CD1c-positive myeloid dendritic cell (primary cell): ENCODE data around the gene PGM2L1.
"Not testable (repeated sequence)": the region's sequence is repeated elsewhere in the genome, so short reads cannot be mapped to it uniquely, and the experiment has no call there.

Experiments
- DNase-seq: peaks from one replicate; pipeline ENCODE4 v3.0.0-alpha.2; 2016; ENCODE audit errors: extremely low spot score

The PGM2L1 gene

DNA sequence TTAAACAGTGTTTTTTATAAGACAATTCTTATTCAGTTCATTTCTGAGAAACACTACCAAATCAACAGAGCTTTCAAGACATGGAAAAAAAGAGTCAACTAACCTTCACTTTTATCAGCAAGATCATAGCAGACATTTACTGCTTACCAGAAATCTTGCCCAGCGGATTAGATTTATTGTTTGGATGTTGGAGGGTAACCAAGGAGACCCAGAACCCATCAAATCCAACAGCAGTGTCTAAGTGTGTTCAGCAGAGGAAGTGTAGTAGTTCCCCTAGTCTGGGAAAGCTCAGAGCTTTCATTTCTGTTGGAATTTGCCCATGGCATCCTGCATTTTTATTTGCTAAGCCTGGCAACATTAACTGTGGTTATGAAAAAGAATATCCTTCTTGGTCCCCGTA lies 2.4 kb upstream of the PGM2L1 start:
- DNase-seq: no peak

DNA sequence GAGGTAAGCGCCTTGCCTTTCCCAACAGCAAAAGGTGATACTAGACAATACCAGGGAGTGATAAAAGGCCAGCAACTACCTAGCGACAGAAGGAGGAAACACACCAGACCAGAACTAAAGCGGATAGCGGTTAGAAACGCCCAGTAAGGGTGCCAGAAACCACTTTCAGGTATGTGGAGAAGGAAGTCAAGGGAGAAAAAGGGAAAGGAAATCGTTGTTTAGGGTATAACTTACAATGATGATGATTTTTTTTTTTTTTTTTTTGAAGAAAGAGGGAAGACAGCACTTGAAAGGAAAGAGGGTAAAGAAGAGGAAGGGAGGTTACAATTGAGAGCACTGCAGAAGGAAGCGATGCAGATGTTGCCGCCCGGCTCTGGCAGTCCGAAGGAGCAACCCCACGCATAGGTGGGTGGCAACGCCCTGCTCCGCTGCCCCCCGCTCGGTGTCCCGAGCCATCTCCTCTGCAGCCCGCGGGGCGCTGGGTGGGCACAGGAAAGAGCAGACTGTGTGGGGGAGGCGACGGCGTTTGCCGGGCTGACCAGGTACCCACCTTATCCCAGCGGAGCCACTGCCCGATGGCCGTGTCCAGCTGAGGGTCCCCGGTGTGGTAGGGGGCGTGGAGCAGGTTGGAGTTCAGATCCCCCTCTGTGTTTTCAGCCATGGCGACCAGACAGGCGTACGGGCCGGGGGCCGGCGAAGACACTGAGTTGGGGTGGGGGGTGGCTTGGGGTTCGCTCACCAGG lies 561 bp downstream of the PGM2L1 start:
- DNase-seq: peak; percentile 37

DNA sequence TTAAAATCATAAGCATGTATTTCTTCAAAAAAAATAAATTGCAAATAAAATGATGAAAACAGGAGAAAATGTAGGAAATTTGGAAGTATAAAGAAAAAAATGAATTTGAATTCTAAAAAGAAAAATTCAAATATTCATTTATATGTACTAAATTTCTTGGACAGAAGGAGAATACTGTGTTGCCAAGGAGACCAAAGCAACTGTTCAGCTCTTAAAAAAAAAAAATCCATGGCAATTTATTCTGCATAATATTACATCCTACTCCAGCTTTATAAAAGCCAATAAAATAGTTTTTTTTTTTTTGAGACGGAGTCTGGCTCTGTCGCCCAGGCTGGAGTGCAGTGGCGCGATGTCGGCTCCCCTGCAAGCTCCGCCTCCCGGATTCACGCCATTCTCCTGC lies 6.0 kb downstream of the PGM2L1 start:
- DNase-seq: no peak

DNA sequence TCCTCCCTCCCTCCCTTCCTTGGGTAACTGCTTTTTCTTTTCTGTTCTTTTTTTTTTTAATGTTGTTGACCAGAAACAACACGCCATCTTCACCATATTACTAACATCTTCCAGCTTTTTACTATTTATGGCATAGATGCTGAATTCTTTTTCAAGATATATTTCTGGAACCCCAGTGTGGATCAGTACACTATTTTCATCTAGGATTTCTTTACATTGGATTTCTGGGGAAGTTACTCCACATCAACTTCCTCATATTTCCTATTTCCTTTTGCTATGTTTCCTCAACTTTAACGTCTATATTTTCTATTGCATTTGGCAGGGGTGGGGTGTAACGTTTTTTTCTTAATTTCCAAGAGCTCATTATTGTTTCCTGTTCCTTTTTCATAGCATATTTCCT lies 7.0 kb downstream of the PGM2L1 start:
- peak; percentile 9 for DNase-seq

DNA sequence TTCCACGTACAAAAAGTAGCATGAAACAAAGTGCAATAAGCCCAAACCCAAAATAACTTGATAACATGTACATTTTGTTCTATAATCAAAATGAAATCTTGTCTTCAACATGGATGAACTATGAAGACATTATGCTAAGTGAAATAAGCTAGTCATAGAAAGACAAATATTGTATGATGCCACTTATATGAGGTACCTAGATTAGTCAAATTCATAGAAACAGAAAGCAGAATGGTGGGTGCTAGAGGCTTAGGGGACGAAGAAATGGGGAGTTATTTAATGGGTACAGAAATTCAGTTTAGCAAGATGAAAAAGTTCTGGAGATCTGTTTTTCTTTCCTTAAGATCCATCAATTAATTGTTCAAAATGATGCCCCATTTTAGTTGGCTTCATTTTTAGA lies 7.5 kb downstream of the PGM2L1 start:
- DNase-seq: no peak

DNA sequence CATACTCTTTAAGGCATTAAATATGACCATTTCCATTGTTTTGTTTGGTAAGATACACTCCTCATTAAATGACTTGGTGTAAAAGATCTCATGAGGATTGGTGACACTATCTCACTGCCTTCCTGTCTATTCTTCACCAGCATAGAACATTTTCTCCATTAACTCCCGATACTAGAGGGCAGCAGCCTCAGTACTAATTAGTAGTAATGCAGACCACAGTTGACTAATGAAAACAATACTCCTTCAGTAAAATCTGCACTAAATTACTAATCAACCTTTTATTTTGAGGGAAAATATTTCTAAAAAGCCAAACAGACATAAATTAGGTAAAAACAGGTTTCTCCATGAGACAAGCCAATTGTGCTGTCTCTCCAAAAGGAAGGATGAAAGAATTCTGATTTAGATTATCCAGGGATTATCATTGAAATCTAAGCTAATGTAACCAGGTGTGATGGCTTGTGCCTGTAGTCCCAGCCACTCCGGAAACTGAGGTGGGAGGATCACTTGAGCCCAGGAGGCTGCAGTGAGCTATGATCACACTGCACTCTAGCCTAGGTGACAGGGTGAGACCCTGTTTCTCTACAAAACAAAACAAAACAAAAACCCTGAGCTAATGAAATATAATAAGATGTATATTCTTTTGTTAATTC lies 9.4 kb downstream of the PGM2L1 start:
- peak; percentile 75 for DNase-seq

DNA sequence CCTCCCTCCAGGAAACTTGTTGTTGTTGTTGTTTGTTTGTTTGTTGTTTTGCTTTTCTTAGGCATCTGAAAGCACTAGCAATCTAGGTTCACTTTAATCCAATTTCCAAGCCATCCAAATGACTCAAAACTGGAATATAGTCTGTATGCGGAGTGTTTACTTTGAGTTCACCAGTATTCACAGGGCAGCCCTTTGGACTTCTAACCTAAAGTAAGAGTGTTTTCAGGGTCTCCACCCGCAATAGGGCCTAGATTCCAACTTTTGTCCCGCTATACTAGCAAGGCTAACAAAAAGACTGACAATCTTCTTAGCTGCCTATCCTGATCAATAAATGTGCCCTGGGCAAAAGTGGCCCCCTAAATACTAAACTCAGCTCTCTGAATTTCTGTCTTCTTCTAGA lies 13.6 kb downstream of the PGM2L1 start:
- DNase-seq: no peak

DNA sequence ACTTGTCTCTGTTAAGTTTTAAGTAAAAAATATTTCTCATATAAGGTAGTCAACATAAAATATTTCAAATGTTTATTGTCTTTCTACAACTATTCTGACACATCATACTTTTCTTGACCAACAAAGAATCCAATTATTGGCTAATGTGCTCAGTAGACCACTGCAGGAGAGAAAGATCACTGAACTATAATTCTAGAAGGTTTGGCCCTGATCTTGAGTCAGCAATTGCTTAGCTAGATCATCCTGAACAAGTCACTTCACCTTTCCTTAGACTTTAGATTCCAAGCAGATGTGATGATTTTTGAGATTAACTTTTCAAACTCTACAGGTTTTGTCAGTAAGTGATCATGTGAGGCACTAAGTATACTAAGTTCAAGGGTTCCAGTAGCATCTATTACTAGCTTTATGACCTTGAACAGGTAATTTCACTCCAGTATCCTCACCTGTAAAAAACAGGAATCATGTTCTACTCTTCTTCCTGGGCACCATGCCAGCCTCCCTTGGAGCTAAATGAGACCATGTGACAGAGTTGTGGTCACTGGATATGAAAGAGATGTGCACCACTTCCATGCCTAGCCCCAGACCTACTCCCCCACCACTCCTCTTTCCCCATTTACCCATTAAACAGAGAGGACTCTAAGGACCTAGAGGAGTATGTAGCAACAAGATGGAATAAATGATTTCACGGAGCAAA lies 17.3 kb downstream of the PGM2L1 start:
- DNase-seq: no peak

DNA sequence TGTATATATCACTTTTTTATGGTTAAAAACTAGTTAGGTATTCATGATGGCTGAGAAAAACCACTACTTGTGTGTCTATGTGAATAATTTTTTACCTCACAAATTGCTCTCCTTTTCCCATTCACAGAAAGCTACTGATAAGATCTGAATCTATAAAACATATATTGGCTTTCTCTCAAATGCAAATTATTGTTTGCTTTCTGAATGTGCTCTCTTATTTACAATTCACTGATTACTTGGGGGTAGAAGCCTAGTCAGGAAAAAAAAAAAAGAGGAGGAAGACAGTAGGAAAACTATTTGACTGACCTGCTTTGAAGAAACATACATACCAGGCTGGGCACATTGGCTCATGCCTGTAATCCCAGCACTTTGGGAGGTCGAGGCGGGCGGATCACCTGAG lies 20.5 kb downstream of the PGM2L1 start:
- no peak for DNase-seq

DNA sequence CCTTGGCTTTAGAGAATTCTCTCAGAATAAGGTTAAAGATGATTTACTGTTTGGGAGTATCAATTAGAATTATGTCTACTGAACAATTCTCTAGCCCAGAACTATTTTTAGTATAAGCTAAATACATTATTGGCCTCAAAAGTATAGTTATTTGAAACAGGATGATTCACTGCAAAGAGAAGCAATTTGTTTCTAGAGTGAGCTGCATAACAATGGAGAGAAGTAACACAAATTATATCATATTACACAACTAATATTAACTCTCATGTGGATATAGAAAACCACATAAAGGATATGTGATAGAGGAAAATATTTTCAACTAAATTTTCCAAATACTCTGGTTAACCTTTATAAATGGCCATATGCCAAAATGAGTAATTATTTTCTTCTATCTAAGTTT lies 24.9 kb downstream of the PGM2L1 start:
- no peak for DNase-seq

DNA sequence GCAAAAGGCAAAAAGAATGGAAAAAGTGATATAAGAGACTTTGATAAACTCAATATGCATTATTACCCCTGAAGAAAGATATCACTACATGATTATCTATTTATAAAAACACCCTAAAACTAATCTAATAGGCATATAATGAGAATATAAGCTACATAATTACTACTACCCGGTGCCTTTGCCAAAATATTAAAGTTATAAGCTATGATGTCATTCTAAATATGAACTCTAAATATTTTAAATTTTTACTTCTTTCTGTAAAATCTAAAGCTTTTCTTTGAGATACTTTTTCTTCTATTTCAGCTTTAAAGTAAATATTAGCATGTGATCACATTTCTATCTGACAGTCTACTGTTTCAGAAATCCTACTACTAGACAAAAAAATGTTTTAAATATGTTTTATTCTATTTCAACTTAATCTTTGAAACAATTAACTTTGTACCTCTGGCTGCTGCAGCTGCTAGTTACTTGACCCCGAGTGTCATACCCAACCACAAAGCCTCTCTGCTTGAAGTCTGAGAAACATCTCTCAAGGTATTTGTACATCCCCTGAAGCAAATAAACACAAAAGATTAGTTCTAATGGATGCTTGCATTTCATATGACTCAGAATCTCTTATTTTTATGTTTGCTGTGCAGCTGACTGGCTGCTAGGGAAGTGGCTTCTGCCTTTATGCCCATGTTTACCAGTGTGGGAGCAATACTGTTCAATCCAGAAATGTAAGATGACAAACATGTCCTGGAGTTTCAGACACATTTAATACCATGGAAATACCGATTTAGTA lies 26.8 kb downstream of the PGM2L1 start:
- DNase-seq: no peak

DNA sequence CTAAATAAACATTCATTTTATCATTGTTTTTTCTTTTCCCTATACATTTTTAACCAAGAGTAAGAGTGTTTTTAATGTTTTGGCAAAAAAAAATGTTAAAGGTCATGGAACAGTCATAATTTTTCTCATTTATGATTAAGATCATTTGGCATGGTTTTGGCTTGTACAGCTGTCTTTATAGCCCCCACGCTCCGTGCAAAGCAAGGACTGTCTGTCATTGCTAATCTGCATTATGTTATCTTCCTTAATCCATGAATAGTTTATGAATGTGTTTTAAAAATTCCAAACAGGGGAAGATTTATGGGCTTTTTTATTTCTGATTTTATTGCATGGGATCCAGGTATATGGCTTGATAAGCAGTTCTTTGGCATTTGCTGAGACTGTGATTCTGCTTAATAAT lies 28.1 kb downstream of the PGM2L1 start:
- no peak for DNase-seq

DNA sequence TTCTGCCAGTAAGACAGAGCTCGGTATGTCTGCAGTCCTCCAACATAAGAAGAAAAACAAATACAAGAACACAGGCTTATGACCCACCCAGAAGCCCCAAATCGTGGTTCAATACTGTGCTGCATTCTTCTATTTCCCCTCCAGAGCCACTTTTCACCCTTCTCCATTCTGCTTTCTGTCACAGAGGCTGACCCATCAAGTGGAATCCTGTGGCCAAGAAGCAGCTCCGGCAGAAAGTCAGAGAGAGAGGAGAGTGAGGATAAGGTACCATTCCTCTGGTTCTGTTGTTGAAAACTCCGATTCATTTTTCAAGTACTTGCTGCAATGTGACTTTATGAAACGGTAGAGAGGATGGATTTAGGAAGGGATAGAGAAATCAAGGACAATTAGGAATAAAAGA lies 30.4 kb downstream of the PGM2L1 start:
- DNase-seq: no peak

DNA sequence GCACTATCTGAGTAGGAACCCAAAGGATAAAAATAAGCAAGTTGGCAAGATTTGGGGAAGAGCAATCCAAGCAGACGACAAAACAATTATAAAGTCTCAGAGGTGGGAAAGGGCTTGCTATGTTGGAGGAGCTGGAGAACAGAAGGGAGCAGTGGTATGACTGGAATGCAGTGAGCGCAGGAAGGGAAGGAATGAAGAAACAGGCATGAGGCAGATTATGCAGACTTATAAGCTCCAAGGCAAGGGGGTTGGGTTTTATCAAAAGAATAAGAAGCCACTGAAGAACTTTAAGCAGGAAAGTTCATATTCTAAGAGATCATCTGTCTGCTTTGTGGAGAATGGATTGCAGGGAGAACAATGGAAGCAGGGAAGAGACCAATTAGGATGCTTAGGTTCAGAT lies 31.7 kb downstream of the PGM2L1 start:
- no peak for DNase-seq

DNA sequence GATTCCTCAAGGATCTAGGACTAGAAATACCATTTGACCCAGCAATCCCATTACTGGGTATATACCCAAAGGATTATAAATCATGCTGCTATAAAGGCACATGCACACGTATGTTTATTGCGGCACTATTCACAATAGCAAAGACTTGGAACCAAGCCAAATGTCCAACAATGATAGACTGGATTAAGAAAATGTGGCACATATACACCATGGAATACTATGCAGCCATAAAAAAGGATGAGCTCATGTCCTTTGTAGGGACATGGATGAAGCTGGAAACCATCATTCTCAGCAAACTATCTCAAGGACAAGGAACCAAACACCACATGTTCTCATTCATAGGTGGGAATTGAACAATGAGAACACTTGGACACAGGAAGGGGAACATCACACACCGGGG lies 32.4 kb downstream of the PGM2L1 start:
- DNase-seq: not testable (repeated sequence)

DNA sequence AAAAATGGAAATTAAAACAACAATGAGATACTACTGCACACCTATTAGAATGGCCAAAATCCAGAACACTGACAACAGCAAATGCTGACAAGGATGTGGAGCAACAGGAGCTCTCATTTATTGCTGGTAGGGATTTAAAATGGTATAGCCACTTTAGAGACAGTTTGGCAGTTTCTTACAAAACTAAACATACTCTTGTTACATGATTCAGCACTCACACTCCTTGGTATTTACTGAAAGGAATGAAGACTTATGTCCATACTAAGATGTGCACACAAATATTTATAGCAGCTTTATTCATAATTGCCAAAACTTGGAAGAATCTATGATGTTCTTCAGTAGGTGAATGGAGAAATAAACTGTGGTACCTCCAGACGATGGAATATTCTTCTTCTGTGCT lies 40.8 kb downstream of the PGM2L1 start:
- DNase-seq: no peak

DNA sequence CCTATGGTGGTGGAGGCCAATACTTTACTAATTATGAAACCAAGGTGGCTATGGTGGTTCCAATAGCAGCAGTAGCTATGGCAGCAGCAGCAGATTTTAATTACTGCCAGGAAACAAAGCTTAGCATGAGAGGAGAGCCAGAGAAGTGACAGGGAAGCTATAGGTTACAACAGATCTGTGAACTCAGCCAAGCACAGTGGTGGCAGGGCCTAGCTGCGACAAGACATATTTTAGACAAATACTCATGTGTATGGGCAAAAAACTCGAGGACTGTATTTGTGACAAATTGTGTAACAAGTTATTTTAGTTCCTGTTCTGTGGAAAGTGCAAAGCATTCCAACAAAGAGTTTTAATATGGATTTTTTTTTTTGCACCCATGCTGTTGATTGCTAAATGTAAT lies 42.6 kb downstream of the PGM2L1 start:
- no peak for DNase-seq

DNA sequence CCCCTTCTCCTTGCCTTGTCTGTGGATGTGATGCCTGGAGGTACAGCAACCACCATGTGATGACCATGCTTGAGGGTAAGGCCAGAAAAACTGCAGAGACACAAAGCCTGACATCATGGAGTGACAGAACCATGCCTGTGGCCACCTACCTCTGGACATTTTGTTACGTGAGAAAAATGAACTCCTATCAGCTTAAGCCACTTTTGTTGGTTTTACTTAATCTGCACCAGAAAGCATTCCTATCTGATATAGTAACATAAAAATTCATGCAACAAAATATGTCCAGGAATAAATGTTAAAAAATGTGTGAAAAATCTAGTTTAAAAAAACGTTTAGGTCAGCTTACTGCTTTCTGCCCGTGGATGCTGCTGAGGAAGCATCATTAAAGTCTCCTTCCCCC lies 44.2 kb downstream of the PGM2L1 start:
- no peak for DNase-seq

DNA sequence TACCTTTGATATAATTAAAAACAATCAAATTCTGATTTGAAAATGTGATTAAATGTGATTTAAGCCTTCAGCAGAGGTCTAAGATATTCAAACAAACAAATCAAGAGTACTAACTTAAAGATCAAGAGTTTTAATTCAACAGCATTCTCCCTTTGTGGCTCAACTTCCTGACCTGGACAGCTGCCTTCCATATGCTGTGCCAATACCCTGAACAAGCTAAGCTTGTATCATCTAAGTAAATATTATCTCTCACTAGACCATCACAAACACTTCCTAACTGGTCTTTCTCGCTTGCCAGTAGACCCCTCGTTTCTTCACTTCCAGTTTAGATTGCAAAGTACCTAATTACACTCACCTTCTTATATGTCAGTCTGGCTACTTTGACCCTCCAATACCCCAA lies 50.9 kb downstream of the PGM2L1 start:
- no peak for DNase-seq

DNA sequence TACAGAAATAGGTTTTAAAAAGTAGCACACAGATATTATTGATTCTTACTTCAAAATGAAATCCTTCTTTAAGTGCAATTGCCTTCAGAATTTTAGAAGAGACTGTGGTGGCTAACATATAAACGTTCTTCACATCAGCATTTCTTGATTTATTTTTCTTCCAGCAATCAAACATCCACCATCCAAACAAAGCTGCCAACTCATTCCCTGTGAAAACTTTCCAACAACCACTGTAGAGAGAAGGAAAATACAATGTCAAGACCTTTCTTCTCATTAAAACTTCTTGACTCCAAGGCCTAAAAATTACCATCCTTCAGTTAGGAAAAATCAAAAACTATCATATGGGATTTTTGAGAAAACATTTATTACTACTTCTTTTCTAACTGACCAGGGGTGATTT lies 52.8 kb downstream of the PGM2L1 start:
- DNase-seq: no peak

DNA sequence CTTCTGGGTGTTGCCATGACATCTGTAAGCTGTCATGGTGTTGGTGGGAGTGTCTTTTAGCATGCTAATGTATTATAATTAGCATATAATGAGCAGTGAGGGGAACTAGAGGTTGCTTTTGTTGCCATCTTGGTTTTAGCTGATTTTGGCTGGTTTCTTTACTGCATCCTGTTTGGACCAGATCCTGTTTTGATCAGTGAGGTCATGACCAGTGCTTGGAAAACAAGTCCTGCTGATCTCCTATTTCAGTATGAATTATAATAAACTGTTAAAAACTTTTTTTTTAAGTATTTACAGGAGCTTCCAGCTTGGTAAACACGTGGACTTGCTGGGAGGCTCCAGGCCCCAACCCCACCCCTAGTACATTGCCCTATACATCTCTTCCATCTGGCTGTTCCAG lies 56.3 kb downstream of the PGM2L1 start:
- DNase-seq: no peak

DNA sequence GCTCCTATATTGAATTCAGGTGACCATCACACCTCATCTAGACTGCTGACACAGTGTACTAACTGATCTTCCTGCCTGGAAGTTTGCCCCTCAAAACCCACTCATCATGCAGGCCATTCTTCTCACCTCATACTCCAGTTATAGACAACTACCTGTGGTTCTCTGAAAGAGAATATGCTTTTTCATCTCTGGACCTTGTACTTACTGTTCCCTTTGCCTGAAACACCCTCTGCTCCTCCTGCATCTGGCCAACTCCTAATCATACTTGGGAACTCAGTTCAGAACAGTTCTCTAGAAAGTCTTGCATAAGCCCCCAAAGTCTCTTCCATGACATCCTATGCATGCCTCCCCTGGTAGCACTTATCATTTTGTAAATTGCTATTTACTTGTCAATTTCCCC lies 58.6 kb downstream of the PGM2L1 start:
- no peak for DNase-seq
